GM12874 (cell line): ENCODE data around the gene TMIGD1.

ENCODE experiments used
- CTCF ChIP-seq: IDR thresholded peaks from 2 replicates; pipeline ENCODE4 v1.5.1; 2011; ENCODE audit warnings: low read depth, mild to moderate bottlenecking, control low read depth, low read length, moderate library complexity; ENCODE audit not compliant: insufficient read depth

TMIGD1 gene

DNA sequence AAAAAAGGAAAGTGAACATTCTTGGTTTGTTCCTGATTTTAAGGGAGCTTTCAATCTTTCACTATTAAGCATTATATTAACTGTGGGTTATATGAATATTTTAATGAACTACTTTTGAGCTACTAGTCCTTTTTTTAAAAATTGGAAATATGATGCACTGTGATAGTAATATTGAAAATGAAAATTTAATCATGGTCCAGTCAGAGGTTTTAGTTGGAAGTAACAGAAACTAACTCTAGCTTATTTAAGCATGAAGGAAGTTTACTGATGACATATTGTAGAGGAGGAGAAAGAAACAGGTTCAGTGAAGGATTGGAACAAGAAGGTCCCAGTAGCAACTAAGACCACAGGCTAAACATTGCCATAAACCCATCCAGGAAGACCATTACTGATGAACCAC lies 20.8 kb upstream of the TMIGD1 start:
- no peak for TF ChIP-seq CTCF

DNA sequence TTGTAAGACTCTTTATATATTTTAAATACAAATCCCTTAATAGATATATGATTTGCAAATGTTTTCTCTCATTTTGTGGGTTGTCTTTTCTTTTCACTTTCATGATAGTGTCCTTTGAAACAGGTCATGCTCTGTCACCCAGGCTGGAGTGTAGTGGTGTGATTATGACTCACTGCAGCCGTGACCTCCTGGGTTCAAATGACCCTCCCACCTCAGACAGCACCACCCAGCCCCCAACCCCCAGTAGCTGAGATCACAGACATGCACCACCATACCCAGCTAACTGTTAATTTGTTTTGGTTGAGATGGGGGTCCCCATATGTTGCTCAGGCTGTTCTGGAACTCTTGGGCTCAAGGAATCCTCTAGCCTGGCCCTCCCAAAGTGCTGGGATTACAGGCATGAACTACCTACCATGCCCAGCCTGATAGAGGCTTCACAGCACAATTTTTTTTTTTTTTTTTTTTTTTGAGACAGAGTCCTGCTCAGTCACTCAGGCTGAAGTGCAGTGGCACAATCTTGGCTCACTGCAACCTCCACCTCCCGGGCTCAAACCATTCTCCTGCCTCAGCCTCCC lies 18.5 kb upstream of the TMIGD1 start:
- TF ChIP-seq CTCF, result no peak

DNA sequence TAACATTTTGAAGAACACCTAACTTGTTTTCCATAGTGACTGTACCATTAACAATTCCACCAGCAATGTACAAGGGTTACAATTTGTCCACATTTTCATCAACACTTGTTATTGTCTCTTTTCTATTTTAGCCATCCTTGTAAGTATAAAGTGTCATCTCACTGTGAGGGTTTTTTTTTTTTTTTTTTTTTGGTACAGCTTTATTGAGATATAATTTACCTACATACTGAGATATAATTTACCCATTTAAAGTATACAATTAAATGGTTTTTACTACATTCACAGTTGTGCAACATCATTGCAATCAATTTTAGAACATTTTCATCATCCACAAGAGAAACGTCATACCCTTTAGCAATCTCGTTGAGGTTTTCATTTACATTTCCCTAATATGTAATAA lies 17.9 kb upstream of the TMIGD1 start:
- TF ChIP-seq CTCF, result no peak

GRCh38 chr17:30349252-30349651 lies 15.4 kb upstream of the TMIGD1 start:
- TF ChIP-seq CTCF, result no peak

GRCh38 chr17:30347488-30347887 lies 13.6 kb upstream of the TMIGD1 start:
- no peak for TF ChIP-seq CTCF

- TF ChIP-seq CTCF, result no peak
Measured at GRCh38 chr17:30346221-30346795, 12.5 kb upstream of the TMIGD1 start.

DNA sequence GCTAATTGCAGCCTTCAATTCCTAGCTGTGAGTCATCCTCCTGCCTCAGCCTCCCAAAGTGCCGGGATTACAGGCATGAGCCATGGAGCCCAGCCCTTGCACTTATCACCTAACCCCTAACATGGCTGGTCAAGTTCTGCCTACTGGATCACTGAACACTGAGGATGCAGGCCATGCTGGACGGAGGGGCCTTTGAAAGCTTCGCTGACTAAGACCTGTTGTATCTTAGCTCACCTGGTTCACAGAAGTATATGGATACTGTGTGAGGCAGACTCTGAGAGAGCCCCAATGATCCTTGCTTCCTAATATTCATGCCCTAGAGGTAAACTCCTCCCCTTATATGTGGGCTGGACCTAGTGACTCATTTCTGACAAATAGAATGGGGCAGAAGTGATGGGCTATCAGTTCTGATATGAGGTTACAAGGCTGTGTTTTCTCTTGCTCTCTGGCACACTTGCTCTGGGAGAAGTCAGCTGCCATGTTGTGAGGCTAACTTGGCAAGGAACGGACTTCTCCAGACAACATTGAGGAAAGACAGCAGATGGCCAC lies 11.7 kb upstream of the TMIGD1 start:
- no peak for TF ChIP-seq CTCF
